SK-N-SH (cell line): ENCODE data around the gene PDE6G. TPM values are rescaled to one million over a fixed set of nuclear protein-coding genes. Genes with fewer than 3 reads are reported as not detected.

Experiments
- CTCF ChIA-PET: fragments of 300-600, 350-600 bp; formaldehyde crosslinking; extraction: SDS; loops from one replicate; lab custom pipeline; 2021; lab: Yijun Ruan, JAX
- POLR2A ChIA-PET: fragments of 350-600 bp; sonication (Branson Sonifier 250); formaldehyde crosslinking; extraction: SDS; loops from one replicate; lab custom pipeline; 2020; ENCODE audit warnings: antibody characterized with exemption, inconsistent platforms; lab: Yijun Ruan, JAX
- DNase-seq: peaks from one replicate; pipeline ENCODE4 v3.0.0; 2012
- H2AFZ ChIP-seq: fragments of 200-600 bp; sonication (generic); 2 replicates; pipeline ENCODE4 v1.8.1; 2016; ENCODE audit warnings: antibody characterized with exemption, mild to moderate bottlenecking, low read depth
- H3F3A ChIP-seq: fragments of 200-600 bp; sonication (generic); replicated peaks from 2 replicates; pipeline ENCODE3; 2016; ENCODE audit warnings: antibody characterized with exemption, mild to moderate bottlenecking; ENCODE audit not compliant: insufficient read depth
- H3K27ac ChIP-seq, 2 experiments: fragments of 200-500 bp in 1 of 2; fragments of 200-600 bp in 1 of 2; sonication (Bioruptor generic) in 1 of 2; sonication (generic), shearing (Covaris generic) in 1 of 2; 2 replicates each; pipeline versions ENCODE4 v1.5.1 to v1.6.1; 2014 to 2016; ENCODE audit warnings: low read depth in 2 of 2, inconsistent platforms in 1 of 2, low read length in 1 of 2, mild to moderate bottlenecking in 1 of 2, mixed read lengths in 1 of 2
- H3K27me3 ChIP-seq: fragments of 200-600 bp; sonication (generic), shearing (Covaris generic); 2 replicates; pipeline ENCODE4 v1.6.1; 2016; ENCODE audit warnings: mixed run types; ENCODE audit not compliant: insufficient read depth
- H3K36me3 ChIP-seq, 2 experiments: fragments of 200-500 bp in 1 of 2; fragments of 200-600 bp in 1 of 2; sonication (Bioruptor generic) in 1 of 2; sonication (generic) in 1 of 2; replicated peaks in 1 of 2; 2 replicates each; pipeline versions ENCODE3 to v1.5.1; 2014 to 2016; ENCODE audit warnings: low read length in 1 of 2, mild to moderate bottlenecking in 1 of 2; ENCODE audit not compliant: insufficient read depth in 2 of 2, control insufficient read depth in 1 of 2
- H3K4me1 ChIP-seq, 2 experiments: fragments of 200-500 bp in 1 of 2; fragments of 200-600 bp in 1 of 2; sonication (Bioruptor generic) in 1 of 2; sonication (generic), shearing (Covaris generic) in 1 of 2; 2 replicates each; pipeline versions ENCODE4 v1.5.1 to v1.6.1; 2014 to 2016; ENCODE audit warnings: low read depth in 1 of 2, low read length in 1 of 2, mixed run types in 1 of 2; ENCODE audit not compliant: insufficient read depth in 2 of 2, control insufficient read depth in 1 of 2
- H3K4me2 ChIP-seq: fragments of 200-600 bp; sonication (generic), shearing (Covaris generic); 2 replicates; pipeline ENCODE4 v1.6.1; 2017; ENCODE audit warnings: mixed run types
- H3K4me3 ChIP-seq, 2 experiments: fragments of 200-500 bp in 1 of 2; fragments of 200-600 bp in 1 of 2; sonication (Bioruptor generic) in 1 of 2; sonication (generic), shearing (Covaris generic) in 1 of 2; 2 replicates each; pipeline versions ENCODE4 v1.5.1 to v1.8.1; 2014 to 2016; ENCODE audit warnings: low read depth in 2 of 2, inconsistent platforms in 1 of 2, low read length in 1 of 2, mild to moderate bottlenecking in 1 of 2, mixed read lengths in 1 of 2, moderate library complexity in 1 of 2
- H3K79me2 ChIP-seq: fragments of 200-600 bp; sonication (generic); 2 replicates; pipeline ENCODE4 v1.8.1; 2017; ENCODE audit warnings: mild to moderate bottlenecking; ENCODE audit not compliant: insufficient read depth
- H3K9ac ChIP-seq: fragments of 200-600 bp; sonication (generic); 2 replicates; pipeline ENCODE4 v1.6.1; 2017; ENCODE audit warnings: mixed run types
- H3K9me2 ChIP-seq: fragments of 200-600 bp; sonication (generic); 2 replicates; pipeline ENCODE4 v1.6.1; 2017; ENCODE audit warnings: mixed run types
- H3K9me3 ChIP-seq: fragments of 200-600 bp; sonication (generic); 2 replicates; pipeline ENCODE4 v1.6.1; 2017; ENCODE audit warnings: mixed run types, mild to moderate bottlenecking, moderate library complexity
- H4K20me1 ChIP-seq: fragments of 200-600 bp; sonication (generic); 2 replicates; pipeline ENCODE4 v1.6.1; 2017; ENCODE audit warnings: mild to moderate bottlenecking, mixed run types; ENCODE audit not compliant: insufficient read depth
- CHD2 ChIP-seq: fragments of 150-350 bp; IDR thresholded peaks from 2 replicates; pipeline ENCODE4 v1.6.1; 2018; ENCODE audit warnings: low read length; ENCODE audit not compliant: partially characterized antibody
- EP300 ChIP-seq, 2 experiments: IDR thresholded peaks; 2 replicates each; pipeline versions ENCODE4 v1.4.0 to v1.6.1; 2012; ENCODE audit warnings: borderline replicate concordance in 1 of 2, low read depth in 1 of 2, low read length in 1 of 2
- FOSL2 ChIP-seq: IDR thresholded peaks from 2 replicates; pipeline ENCODE4 v1.4.0; 2012; ENCODE audit warnings: low read depth, mild to moderate bottlenecking, moderate library complexity, borderline replicate concordance
- RAD21 ChIP-seq: IDR thresholded peaks from 2 replicates; pipeline ENCODE4 v1.6.1; 2012; ENCODE audit warnings: mild to moderate bottlenecking, low read length
- RFX5 ChIP-seq: IDR thresholded peaks from 2 replicates; pipeline ENCODE4 v1.6.1; 2012; ENCODE audit warnings: mild to moderate bottlenecking, improper control_type of control experiment, low read length
- TCF12 ChIP-seq: IDR thresholded peaks from 2 replicates; pipeline ENCODE4 v1.4.0; 2012
- YY1 ChIP-seq: IDR thresholded peaks from 2 replicates; pipeline ENCODE4 v1.4.0; 2012; ENCODE audit warnings: low read depth, mild to moderate bottlenecking
- WGBS: methylation state at CpG from one replicate; pipeline ENCODE4 v1.1.6; 2017; ENCODE audit warnings: low lambda C conversion rate; 5-methylcytosine and 5-hydroxymethylcytosine counted together
- polyA plus RNA-seq, 3 experiments: library from polyadenylated mRNA; depleted of rRNA; stranded (reverse); fragments of >200 nt; gene quantifications; 2 replicates each; pipeline ENCODE4 v1.2.3, GENCODE V29; 2012
- TF ChIP-seq, protein P1 (sequence below): IDR thresholded peaks from 2 replicates; pipeline ENCODE4 v1.4.0; 2012; ENCODE audit warnings: low read depth

PDE6G gene
- polyA plus RNA-seq, 1 of the 3 experiments (the other 2 are of a cell fraction) = 5.0 TPM

DNA sequence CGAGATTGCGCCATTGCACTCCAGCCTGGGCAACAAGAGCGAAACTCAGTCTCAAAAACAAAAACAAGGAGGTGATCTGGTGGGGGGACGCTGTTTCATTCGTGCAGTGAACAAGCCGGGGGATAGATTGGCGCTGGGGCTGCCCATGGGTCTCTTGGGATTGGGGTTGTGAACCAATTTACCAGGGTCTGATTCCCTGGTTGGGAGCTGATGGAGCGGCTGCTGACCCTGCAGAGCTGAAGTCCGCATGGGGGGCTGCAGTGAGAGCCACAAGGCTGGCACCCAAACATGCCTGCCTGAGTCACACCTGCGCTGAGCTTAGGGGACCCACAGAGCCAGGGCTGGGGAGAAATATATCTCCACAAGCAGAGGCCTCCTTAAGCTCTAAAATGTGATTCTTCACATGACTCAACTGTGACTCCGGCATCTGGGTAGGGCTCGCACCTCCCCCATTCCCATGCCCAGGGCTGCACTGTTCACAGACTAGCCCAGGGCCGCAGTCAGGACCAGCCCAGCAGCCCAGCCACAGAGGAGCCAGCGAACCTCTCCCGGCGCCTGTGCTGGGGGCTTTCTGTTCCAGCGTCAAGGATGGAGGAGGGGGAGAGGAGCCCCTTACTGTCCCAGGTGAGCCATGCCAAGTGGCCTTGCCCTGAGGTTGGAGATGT lies 14.4 kb downstream of the PDE6G start:
- H3K9me2 ChIP-seq = no peaks in the 10 kb centered on the region
- H3K9ac ChIP-seq = peak overlapping the region; percentile 58
- H3K27me3 ChIP-seq = no peaks in the 10 kb centered on the region
- no peaks in the 10 kb centered on the region for H3K9me3 ChIP-seq
- no peaks in the 10 kb centered on the region for H3K36me3 ChIP-seq
- H3K4me1 ChIP-seq = peaks cover 0 to 11% of the 10 kb centered on the region in 2 experiments; a peak in 2 of 4 replicates
- POLR2A ChIA-PET = no interaction called here
- H3K4me3 ChIP-seq = peak overlapping the region in 1 of 2 experiments; percentile 8; a peak in 1 of 4 replicates
- peak overlapping the region; percentile 72; the same call in 1 of the 2 replicates for H2AFZ ChIP-seq
- H3F3A ChIP-seq = peaks cover 9% of the 10 kb centered on the region
- 74% methylated on average over 15 of the region's 17 CpGs for WGBS
- DNase-seq = no peak
- H3K27ac ChIP-seq = peak overlapping the region in 1 of 2 experiments; percentile 63; a peak in 2 of 4 replicates
- 0 out of 2 replicates have a peak, but pooled peaks cover 9% of the 10 kb centered on the region for H3K79me2 ChIP-seq
- CTCF ChIA-PET = no interaction called here
- H4K20me1 ChIP-seq = no peaks in the 10 kb centered on the region
- peak; percentile 67; the same call in 1 of the 2 replicates for TF ChIP-seq FOSL2
- TF ChIP-seq YY1 = no peak
- TF ChIP-seq, protein P1, sequence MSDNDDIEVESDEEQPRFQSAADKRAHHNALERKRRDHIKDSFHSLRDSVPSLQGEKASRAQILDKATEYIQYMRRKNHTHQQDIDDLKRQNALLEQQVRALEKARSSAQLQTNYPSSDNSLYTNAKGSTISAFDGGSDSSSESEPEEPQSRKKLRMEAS = peak; percentile 73; the same call in 1 of the 2 replicates
- TF ChIP-seq TCF12 = peak; percentile 46; the same call in 1 of the 2 replicates
- TF ChIP-seq RAD21 = no peak
- H3K4me2 ChIP-seq = peak overlapping the region; percentile 71

DNA sequence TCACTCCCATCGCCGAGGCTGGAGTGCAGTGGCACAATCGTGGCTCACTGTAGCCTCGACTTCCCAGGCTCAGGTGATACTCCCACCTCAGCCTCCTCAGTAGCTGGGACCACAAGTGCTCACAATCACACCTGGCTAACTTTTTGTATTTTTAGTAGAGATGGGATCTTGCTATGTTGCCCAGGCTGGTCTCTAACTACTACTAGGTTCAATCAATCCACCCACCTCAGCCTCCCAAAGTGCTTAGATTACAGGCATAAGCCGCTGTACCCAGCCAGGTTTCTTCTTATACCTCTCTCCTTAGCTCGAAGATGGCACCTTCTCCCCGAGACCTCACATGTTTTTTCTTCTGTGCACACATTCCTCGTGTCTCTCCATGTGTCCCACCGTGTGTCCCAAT lies 16.3 kb downstream of the PDE6G start:
- DNase-seq = no peak
- peaks cover 16% of the 10 kb centered on the region for H4K20me1 ChIP-seq
- no peak for TF ChIP-seq EP300 (IDR thresholded peaks at IDR 0.05; ENCODE audit: borderline replicate concordance in 1 of 2, low read depth in 1 of 2, low read length in 1 of 2)
- H3K79me2 ChIP-seq = peaks cover 27% of the 10 kb centered on the region
- no peak overlapping the region for H2AFZ ChIP-seq
- peaks cover 7 to 19% of the 10 kb centered on the region in 2 experiments; a peak in 3 of 4 replicates for H3K4me1 ChIP-seq
- 85% methylated on average over 9 of the region's 9 CpGs for WGBS
- H3K9me2 ChIP-seq = no peaks in the 10 kb centered on the region
- H3K4me2 ChIP-seq = no peak overlapping the region
- H3K9me3 ChIP-seq = no peaks in the 10 kb centered on the region
- POLR2A ChIA-PET = no interaction called here
- H3K36me3 ChIP-seq = no peaks in the 10 kb centered on the region
- CTCF ChIA-PET = no interaction called here
- no peak overlapping the region for H3K4me3 ChIP-seq
- no peak overlapping the region for H3K27ac ChIP-seq
- H3K27me3 ChIP-seq = no peaks in the 10 kb centered on the region
- H3F3A ChIP-seq = peaks cover 7% of the 10 kb centered on the region
- H3K9ac ChIP-seq = no peak overlapping the region

DNA sequence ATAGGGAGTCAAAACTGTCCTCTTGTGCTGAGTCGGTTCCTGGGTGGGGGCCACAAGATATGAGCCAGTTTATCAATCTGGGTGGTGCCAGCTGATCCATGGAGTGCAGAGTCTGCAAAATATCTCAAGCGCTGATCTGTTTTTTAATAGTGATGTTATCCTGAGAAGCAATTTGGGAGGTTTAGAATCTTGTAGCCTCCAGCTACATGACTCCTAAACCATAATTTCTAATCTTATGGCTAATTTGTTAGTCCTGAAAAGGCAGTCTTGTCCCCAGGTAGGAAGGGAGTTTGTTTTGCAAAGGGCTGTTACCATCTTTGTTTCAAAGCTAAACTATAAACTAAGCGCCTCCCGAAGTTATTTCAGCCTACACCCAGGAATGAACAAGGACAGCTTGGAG lies 17.7 kb downstream of the PDE6G start:
- no peak overlapping the region for H3K4me2 ChIP-seq
- no peaks in the 10 kb centered on the region for H3K27me3 ChIP-seq
- H3K36me3 ChIP-seq = peaks cover 0 to 7% of the 10 kb centered on the region in 2 experiments
- H4K20me1 ChIP-seq = peaks cover 29% of the 10 kb centered on the region
- ChIA-PET CTCF (interaction anchor here (0.9 kb wide), 1 partner anchor 100 kb away, joined by 3 read pairs; no protein-coding TSS in a partner anchor), POLR2A (interaction anchor here (0.6 kb wide), 1 partner anchor 376 kb away, joined by 4 read pairs; no protein-coding TSS in a partner anchor)
- H3K9ac ChIP-seq = no peak overlapping the region
- H3K4me3 ChIP-seq = no peak overlapping the region
- peaks cover 7 to 22% of the 10 kb centered on the region in 2 experiments; a peak in 3 of 4 replicates for H3K4me1 ChIP-seq
- no peaks in the 10 kb centered on the region for H3K9me2 ChIP-seq
- WGBS = 54% methylated on average over 4 of the region's 4 CpGs
- H2AFZ ChIP-seq = no peak overlapping the region
- H3K79me2 ChIP-seq = peaks cover 40% of the 10 kb centered on the region
- peaks cover 8% of the 10 kb centered on the region for H3F3A ChIP-seq
- TF ChIP-seq CHD2 (no peak), YY1 (no peak), RFX5 (no peak), RAD21 (no peak)
- no peak overlapping the region for H3K27ac ChIP-seq
- no peaks in the 10 kb centered on the region for H3K9me3 ChIP-seq
- DNase-seq = no peak
